ENCODE results near the gene SLC17A1.

SLC17A1 gene

DNA sequence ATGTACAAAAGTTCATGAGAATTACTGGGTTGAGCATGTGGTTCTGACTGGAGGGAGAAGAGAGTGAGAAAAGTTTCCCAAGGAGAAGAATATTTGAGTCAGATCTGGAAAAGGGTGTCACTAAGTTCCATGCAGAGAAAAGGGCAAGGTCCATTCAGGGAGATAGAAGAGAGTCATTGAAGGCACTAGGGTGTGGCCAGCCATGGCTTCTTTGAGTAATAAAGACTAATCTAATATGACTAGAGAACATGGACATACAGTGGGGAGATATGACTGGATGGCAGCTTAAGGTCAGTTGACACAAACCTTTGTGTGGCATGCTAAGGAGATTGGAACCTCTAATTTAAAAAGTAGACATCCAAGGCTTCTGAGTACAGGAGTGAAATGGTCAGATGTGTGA, 88.0 kb downstream of the SLC17A1 start:
- no peak overlapping the region for H3K4me2 ChIP-seq
- H2AFZ ChIP-seq (ENCODE audit: low read depth): no peak overlapping the region
- no peak overlapping the region for H3K27ac ChIP-seq
- TF ChIP-seq, protein P1, sequence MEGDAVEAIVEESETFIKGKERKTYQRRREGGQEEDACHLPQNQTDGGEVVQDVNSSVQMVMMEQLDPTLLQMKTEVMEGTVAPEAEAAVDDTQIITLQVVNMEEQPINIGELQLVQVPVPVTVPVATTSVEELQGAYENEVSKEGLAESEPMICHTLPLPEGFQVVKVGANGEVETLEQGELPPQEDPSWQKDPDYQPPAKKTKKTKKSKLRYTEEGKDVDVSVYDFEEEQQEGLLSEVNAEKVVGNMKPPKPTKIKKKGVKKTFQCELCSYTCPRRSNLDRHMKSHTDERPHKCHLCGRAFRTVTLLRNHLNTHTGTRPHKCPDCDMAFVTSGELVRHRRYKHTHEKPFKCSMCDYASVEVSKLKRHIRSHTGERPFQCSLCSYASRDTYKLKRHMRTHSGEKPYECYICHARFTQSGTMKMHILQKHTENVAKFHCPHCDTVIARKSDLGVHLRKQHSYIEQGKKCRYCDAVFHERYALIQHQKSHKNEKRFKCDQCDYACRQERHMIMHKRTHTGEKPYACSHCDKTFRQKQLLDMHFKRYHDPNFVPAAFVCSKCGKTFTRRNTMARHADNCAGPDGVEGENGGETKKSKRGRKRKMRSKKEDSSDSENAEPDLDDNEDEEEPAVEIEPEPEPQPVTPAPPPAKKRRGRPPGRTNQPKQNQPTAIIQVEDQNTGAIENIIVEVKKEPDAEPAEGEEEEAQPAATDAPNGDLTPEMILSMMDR (conservative IDR thresholded peaks at IDR 0.05; ENCODE audit: low read depth, low read length): no peak
- no peaks in the 10 kb centered on the region for H3K36me3 ChIP-seq (ENCODE audit: insufficient read depth)
- H4K20me1 ChIP-seq (ENCODE audit: insufficient read depth): no peaks in the 10 kb centered on the region
- H3K4me3 ChIP-seq (IDR thresholded peaks at IDR 0.05; ENCODE audit: insufficient read depth, low read depth, low read length): no peak overlapping the region
- H3K27me3 ChIP-seq (ENCODE audit: insufficient read depth, low read depth): no peaks in the 10 kb centered on the region
- no peak overlapping the region for H3K9ac ChIP-seq
- no peaks in the 10 kb centered on the region for H3K4me1 ChIP-seq (ENCODE audit: low read depth, poor library complexity, severe bottlenecking)
- H3K79me2 ChIP-seq (ENCODE audit: insufficient read depth, low read depth): no peaks in the 10 kb centered on the region

DNA sequence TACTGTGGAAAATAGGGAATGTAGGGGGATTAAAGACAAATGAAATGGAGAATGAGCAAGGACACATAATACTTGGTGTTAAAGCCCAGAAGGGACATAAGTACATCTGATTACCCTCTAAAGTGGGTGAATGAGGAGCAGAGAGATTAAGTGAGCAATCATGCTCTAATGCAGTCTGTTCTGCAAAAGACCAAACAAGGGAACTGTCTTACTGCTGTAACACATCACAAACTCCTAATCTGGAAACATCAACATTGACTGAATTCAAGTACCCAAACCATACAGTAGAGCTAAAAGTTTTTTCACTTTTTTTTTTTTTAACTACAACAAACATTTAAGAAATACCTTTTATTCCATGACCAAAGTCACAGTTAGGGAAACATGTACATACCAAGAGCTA, 96.6 kb downstream of the SLC17A1 start:
- Histone ChIP-seq H3K36me3 (ENCODE audit: insufficient read depth) (no peaks in the 10 kb centered on the region), H3K4me2 (no peak overlapping the region), H3K4me1 (ENCODE audit: low read depth, poor library complexity, severe bottlenecking) (no peaks in the 10 kb centered on the region), H3K27me3 (ENCODE audit: insufficient read depth, low read depth) (no peaks in the 10 kb centered on the region), H4K20me1 (ENCODE audit: insufficient read depth) (no peaks in the 10 kb centered on the region), H3K79me2 (ENCODE audit: insufficient read depth, low read depth) (no peaks in the 10 kb centered on the region), H3K9ac (no peak overlapping the region), H3K4me3 (IDR thresholded peaks at IDR 0.05; ENCODE audit: insufficient read depth, low read depth, low read length) (no peak overlapping the region), H2AFZ (ENCODE audit: low read depth) (no peak overlapping the region), H3K27ac (no peak overlapping the region)
- TF ChIP-seq, protein P1 (conservative IDR thresholded peaks at IDR 0.05; ENCODE audit: low read depth, low read length): no peak
